Mesenchymal stem cell (in vitro differentiated cells and primary cell): ENCODE measurements around the gene SYNGR4.
"Not testable (repeated sequence)": the region's sequence is repeated elsewhere in the genome, so short reads cannot be mapped to it uniquely, and the experiment has no call there.

Experiments used
- DNase-seq: peaks from one replicate; pipeline ENCODE4 v3.0.0-alpha.2; 2013
- H2AFZ ChIP-seq: one replicate; pipeline ENCODE4 v1.6.1; 2013; ENCODE audit warnings: low read depth, mild to moderate bottlenecking, control low read depth, inconsistent platforms, low read length, moderate library complexity
- H2AK5ac ChIP-seq: 2 replicates; pipeline ENCODE4 v1.6.1; 2013; ENCODE audit warnings: low read length, moderate library complexity, mild to moderate bottlenecking, inconsistent platforms; ENCODE audit not compliant: severe bottlenecking
- H2BK120ac ChIP-seq: one replicate; pipeline ENCODE4 v1.6.1; 2013; ENCODE audit warnings: low read depth, mild to moderate bottlenecking, inconsistent platforms, low read length, moderate library complexity
- H2BK12ac ChIP-seq, 2 experiments: one replicate each; pipeline ENCODE4 v1.6.1; 2013; ENCODE audit warnings: inconsistent platforms in 2 of 2, low read length in 2 of 2, mild to moderate bottlenecking in 2 of 2, moderate library complexity in 2 of 2, control low read depth in 1 of 2
- H2BK15ac ChIP-seq: one replicate; pipeline ENCODE4 v1.6.1; 2013; ENCODE audit warnings: mild to moderate bottlenecking, low read depth, inconsistent platforms; ENCODE audit not compliant: poor library complexity, severe bottlenecking
- H2BK5ac ChIP-seq: 2 replicates; pipeline ENCODE4 v1.6.1; 2013; ENCODE audit warnings: low read depth, mild to moderate bottlenecking, low read length, control low read depth, inconsistent platforms; ENCODE audit not compliant: poor library complexity, severe bottlenecking
- H3K14ac ChIP-seq, 2 experiments: one replicate each; pipeline ENCODE4 v1.6.1; 2013; ENCODE audit warnings: inconsistent platforms in 2 of 2, low read length in 2 of 2, control low read depth in 1 of 2, mild to moderate bottlenecking in 1 of 2, moderate library complexity in 1 of 2
- H3K18ac ChIP-seq, 2 experiments: one replicate each; pipeline ENCODE4 v1.6.1; 2013; ENCODE audit warnings: inconsistent platforms in 2 of 2, low read length in 2 of 2, control low read depth in 1 of 2, low read depth in 1 of 2, mild to moderate bottlenecking in 1 of 2
- H3K23ac ChIP-seq, 2 experiments: one replicate each; pipeline ENCODE4 v1.6.1; 2013; ENCODE audit warnings: inconsistent platforms in 2 of 2, low read length in 2 of 2, mild to moderate bottlenecking in 2 of 2, moderate library complexity in 2 of 2, control low read depth in 1 of 2
- H3K27ac ChIP-seq: 2 replicates; pipeline ENCODE4 v1.5.1; 2013; ENCODE audit warnings: mild to moderate bottlenecking, moderate library complexity, low read length, control low read depth, inconsistent platforms; ENCODE audit not compliant: poor library complexity, severe bottlenecking
- H3K27me3 ChIP-seq, 2 experiments: 2 replicates each; pipeline versions ENCODE4 v1.6.1 to v1.7.0; 2013; ENCODE audit warnings: low read length in 2 of 2, mild to moderate bottlenecking in 2 of 2, moderate library complexity in 2 of 2, control low read depth in 1 of 2, inconsistent platforms in 1 of 2; ENCODE audit not compliant: control insufficient read depth in 1 of 2, insufficient read depth in 1 of 2
- H3K36me3 ChIP-seq, 2 experiments: 2 replicates each; pipeline versions ENCODE4 v1.6.1 to v1.7.0; 2013; ENCODE audit warnings: low read length in 2 of 2, control low read depth in 1 of 2, inconsistent platforms in 1 of 2, low read depth in 1 of 2, mild to moderate bottlenecking in 1 of 2; ENCODE audit not compliant: insufficient read depth in 2 of 2, control insufficient read depth in 1 of 2
- H3K4ac ChIP-seq, 2 experiments: one replicate each; pipeline ENCODE4 v1.6.1; 2013; ENCODE audit warnings: inconsistent platforms in 2 of 2, low read length in 2 of 2, mild to moderate bottlenecking in 2 of 2, moderate library complexity in 2 of 2, control low read depth in 1 of 2, low read depth in 1 of 2
- H3K4me1 ChIP-seq: 2 replicates; pipeline ENCODE4 v1.6.1; 2013; ENCODE audit warnings: low read depth, low read length, control low read depth; ENCODE audit not compliant: control insufficient read depth, insufficient read depth
- H3K4me2 ChIP-seq: 2 replicates; pipeline ENCODE4 v1.6.1; 2013; ENCODE audit warnings: low read length, mild to moderate bottlenecking, inconsistent platforms; ENCODE audit not compliant: poor library complexity, severe bottlenecking
- H3K4me3 ChIP-seq, 2 experiments: 2 replicates each; pipeline versions ENCODE4 v1.5.1 to v1.7.0; 2013; ENCODE audit warnings: low read length in 2 of 2, mild to moderate bottlenecking in 2 of 2, control low read depth in 1 of 2, low read depth in 1 of 2; ENCODE audit not compliant: insufficient read depth in 1 of 2
- H3K79me1 ChIP-seq: replicated peaks from 2 replicates; pipeline ENCODE4 v1.6.1; 2013; ENCODE audit warnings: mild to moderate bottlenecking, control low read depth, low read length, inconsistent platforms; ENCODE audit not compliant: poor library complexity, severe bottlenecking
- H3K9ac ChIP-seq: 2 replicates; pipeline ENCODE4 v1.7.0; 2013; ENCODE audit warnings: mild to moderate bottlenecking, low read length, moderate library complexity
- H3K9me3 ChIP-seq: 2 replicates; pipeline ENCODE4 v1.7.0; 2013; ENCODE audit warnings: mild to moderate bottlenecking, low read length; ENCODE audit not compliant: control insufficient read depth
- H4K8ac ChIP-seq: one replicate; pipeline ENCODE4 v1.6.1; 2013; ENCODE audit warnings: inconsistent platforms, mild to moderate bottlenecking, low read length, moderate library complexity
- H4K91ac ChIP-seq: one replicate; pipeline ENCODE4 v1.6.1; 2013; ENCODE audit warnings: mild to moderate bottlenecking, low read length, inconsistent platforms
- WGBS: methylation state at CpG from one replicate; pipeline ENCODE4 v1.1.7; 2013; ENCODE audit warnings: mixed read lengths; 5-methylcytosine and 5-hydroxymethylcytosine counted together

Gene SYNGR4

GRCh38 chr19:48371367-48371766, 7.2 kb downstream of the SYNGR4 start:
- H3K27ac ChIP-seq = no peak overlapping the region
- no peak overlapping the region for H2AK5ac ChIP-seq
- H3K18ac ChIP-seq = no peak overlapping the region
- no peak overlapping the region for H3K14ac ChIP-seq
- H3K4ac ChIP-seq = no peak overlapping the region
- no peak overlapping the region for H3K4me2 ChIP-seq
- no peak overlapping the region for H2AFZ ChIP-seq
- no peaks in the 10 kb centered on the region for H3K36me3 ChIP-seq
- H2BK5ac ChIP-seq = no peak overlapping the region
- no peak overlapping the region for H2BK15ac ChIP-seq
- H2BK12ac ChIP-seq = no peak overlapping the region
- H3K23ac ChIP-seq = no peak overlapping the region
- no peak overlapping the region for H3K9ac ChIP-seq
- no peak overlapping the region for H4K8ac ChIP-seq
- H3K27me3 ChIP-seq = no peaks in the 10 kb centered on the region
- no peak overlapping the region for H2BK120ac ChIP-seq
- no peaks in the 10 kb centered on the region for H3K4me1 ChIP-seq
- WGBS = 77% methylated on average over 7 of the region's 7 CpGs
- no peak overlapping the region for H4K91ac ChIP-seq
- DNase-seq = no peak
- no peaks in the 10 kb centered on the region for H3K79me1 ChIP-seq
- H3K9me3 ChIP-seq = no peaks in the 10 kb centered on the region
- H3K4me3 ChIP-seq = no peak overlapping the region

DNA sequence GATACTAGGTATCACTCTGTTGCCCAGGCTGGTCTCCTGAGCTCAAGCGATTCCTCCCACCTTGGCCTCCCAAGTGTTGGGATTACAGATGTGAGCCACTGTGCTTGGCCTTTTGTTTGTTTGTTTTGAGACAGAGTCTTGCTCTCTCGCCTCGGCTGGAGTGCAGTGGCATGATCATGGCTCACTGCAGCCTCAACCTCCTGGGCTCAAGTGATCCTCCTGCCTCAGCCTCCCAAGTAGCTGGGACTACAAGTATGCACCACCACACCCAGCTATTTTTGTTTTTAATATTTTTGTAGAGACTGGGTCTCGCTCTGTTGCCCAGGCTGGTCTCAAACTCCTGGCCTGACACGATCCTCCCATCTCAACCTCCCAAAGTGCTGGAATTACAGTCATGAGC, 7.6 kb downstream of the SYNGR4 start:
- not testable (repeated sequence) for H2BK5ac ChIP-seq, H3K4me3 ChIP-seq, H3K4me1 ChIP-seq, H2BK120ac ChIP-seq, H3K36me3 ChIP-seq, H3K9me3 ChIP-seq, H4K8ac ChIP-seq, H4K91ac ChIP-seq, DNase-seq, H3K14ac ChIP-seq, H3K18ac ChIP-seq, H2AFZ ChIP-seq, H3K9ac ChIP-seq, H3K23ac ChIP-seq, H3K4me2 ChIP-seq, H2BK15ac ChIP-seq, H3K27ac ChIP-seq, H3K79me1 ChIP-seq, H2AK5ac ChIP-seq, H3K27me3 ChIP-seq, H3K4ac ChIP-seq
- H2BK12ac ChIP-seq = peak overlapping the region in 1 of 2 experiments; percentile 3
- WGBS = 97% methylated on average over 5 of the region's 5 CpGs

- Histone ChIP-seq H3K18ac (no peak overlapping the region), H2BK15ac (no peak overlapping the region), H3K27me3 (no peaks in the 10 kb centered on the region), H3K4me1 (no peaks in the 10 kb centered on the region), H3K4me3 (no peak overlapping the region), H3K9ac (no peak overlapping the region), H3K9me3 (no peaks in the 10 kb centered on the region), H3K27ac (no peak overlapping the region), H2BK5ac (no peak overlapping the region), H3K36me3 (no peaks in the 10 kb centered on the region), H2AK5ac (no peak overlapping the region), H3K79me1 (no peaks in the 10 kb centered on the region), H3K14ac (no peak overlapping the region), H3K23ac (no peak overlapping the region), H3K4me2 (no peak overlapping the region), H2BK12ac (no peak overlapping the region), H2AFZ (no peak overlapping the region), H4K91ac (no peak overlapping the region), H2BK120ac (no peak overlapping the region), H4K8ac (no peak overlapping the region), H3K4ac (no peak overlapping the region)
- no peak for DNase-seq
- WGBS = 90% methylated on average over 4 of the region's 4 CpGs
These were observed 8.7 kb downstream of the SYNGR4 start for GRCh38 chr19:48372904-48373303.

DNA sequence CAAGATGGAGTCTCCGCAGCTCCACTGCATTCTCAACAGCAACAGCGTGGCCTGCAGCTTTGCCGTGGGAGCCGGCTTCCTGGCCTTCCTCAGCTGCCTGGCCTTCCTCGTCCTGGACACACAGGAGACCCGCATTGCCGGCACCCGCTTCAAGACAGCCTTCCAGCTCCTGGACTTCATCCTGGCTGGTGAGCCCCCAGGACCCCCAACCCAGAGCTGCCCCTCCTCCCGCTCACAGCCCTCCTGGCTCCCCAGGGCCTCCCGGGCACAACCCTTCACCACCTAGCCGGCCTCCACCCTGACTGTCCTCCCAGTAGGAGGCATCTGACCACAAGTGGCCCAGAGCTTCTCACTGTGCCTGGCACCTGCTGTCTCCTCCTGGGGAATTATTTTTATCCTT, 9.4 kb downstream of the SYNGR4 start:
- Histone ChIP-seq H3K79me1 (no peaks in the 10 kb centered on the region), H3K18ac (no peak overlapping the region), H3K27ac (no peak overlapping the region), H2BK12ac (no peak overlapping the region), H3K4me1 (no peaks in the 10 kb centered on the region), H3K14ac (no peak overlapping the region), H3K4ac (no peak overlapping the region), H2AK5ac (no peak overlapping the region), H4K91ac (no peak overlapping the region), H3K9ac (no peak overlapping the region), H2BK5ac (no peak overlapping the region), H3K36me3 (no peaks in the 10 kb centered on the region), H3K27me3 (no peaks in the 10 kb centered on the region), H3K9me3 (no peaks in the 10 kb centered on the region), H3K4me3 (no peak overlapping the region), H3K23ac (no peak overlapping the region), H4K8ac (no peak overlapping the region), H2BK15ac (no peak overlapping the region), H3K4me2 (no peak overlapping the region), H2BK120ac (no peak overlapping the region), H2AFZ (no peak overlapping the region)
- WGBS = 94% methylated on average over 11 of the region's 11 CpGs
- DNase-seq = no peak
